Astrocyte of the cerebellum (primary cell): ENCODE data around the gene CDK2AP2.
"Not testable (repeated sequence)": the region's sequence is repeated elsewhere in the genome, so short reads cannot be mapped to it uniquely, and the experiment has no call there.

Experiments
- DNase-seq: peaks from one replicate; pipeline ENCODE4 v3.0.0-alpha.2; 2011; ENCODE audit warnings: low read depth
- H3K4me3 ChIP-seq: 2 replicates; pipeline ENCODE4 v1.5.1; 2011; ENCODE audit warnings: mild to moderate bottlenecking, low read depth, low read length, moderate library complexity
- in situ Hi-C: cut with HindIII; loops from 2 replicates; pipeline ENCODE4 v1.10.0; 2017; ENCODE audit warnings: low sequenced_read_pairs
- TF ChIP-seq, protein P1 (sequence below): IDR thresholded peaks from 2 replicates; pipeline ENCODE4 v1.5.1; 2012; ENCODE audit warnings: low read length, low read depth, moderate library complexity, mild to moderate bottlenecking; ENCODE audit errors: missing control alignments

CDK2AP2 gene

DNA sequence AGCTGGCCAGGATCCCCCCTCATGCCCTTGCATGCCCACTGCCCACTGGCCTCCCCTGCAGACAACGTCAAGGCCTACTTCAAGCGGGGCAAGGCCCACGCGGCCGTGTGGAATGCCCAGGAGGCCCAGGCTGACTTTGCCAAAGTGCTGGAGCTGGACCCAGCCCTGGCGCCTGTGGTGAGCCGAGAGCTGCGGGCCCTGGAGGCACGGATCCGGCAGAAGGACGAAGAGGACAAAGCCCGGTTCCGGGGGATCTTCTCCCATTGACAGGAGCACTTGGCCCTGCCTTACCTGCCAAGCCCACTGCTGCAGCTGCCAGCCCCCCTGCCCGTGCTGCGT lies 17.3 kb downstream of the CDK2AP2 start:
- H3K4me3 ChIP-seq: no peak overlapping the region
- no peak for DNase-seq
- in situ Hi-C loops: no loop called here
- TF ChIP-seq, protein P1, sequence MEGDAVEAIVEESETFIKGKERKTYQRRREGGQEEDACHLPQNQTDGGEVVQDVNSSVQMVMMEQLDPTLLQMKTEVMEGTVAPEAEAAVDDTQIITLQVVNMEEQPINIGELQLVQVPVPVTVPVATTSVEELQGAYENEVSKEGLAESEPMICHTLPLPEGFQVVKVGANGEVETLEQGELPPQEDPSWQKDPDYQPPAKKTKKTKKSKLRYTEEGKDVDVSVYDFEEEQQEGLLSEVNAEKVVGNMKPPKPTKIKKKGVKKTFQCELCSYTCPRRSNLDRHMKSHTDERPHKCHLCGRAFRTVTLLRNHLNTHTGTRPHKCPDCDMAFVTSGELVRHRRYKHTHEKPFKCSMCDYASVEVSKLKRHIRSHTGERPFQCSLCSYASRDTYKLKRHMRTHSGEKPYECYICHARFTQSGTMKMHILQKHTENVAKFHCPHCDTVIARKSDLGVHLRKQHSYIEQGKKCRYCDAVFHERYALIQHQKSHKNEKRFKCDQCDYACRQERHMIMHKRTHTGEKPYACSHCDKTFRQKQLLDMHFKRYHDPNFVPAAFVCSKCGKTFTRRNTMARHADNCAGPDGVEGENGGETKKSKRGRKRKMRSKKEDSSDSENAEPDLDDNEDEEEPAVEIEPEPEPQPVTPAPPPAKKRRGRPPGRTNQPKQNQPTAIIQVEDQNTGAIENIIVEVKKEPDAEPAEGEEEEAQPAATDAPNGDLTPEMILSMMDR: no peak

GRCh38 chr11:67489885-67490726 lies 17.9 kb downstream of the CDK2AP2 start:
- DNase-seq: no peak
- no peak overlapping the region for H3K4me3 ChIP-seq
- TF ChIP-seq, protein P1: no peak
- in situ Hi-C loops: no loop called here

GRCh38 chr11:67489203-67489884 lies 18.6 kb downstream of the CDK2AP2 start:
- in situ Hi-C loops: no loop called here
- TF ChIP-seq, protein P1: no peak
- no peak for DNase-seq
- H3K4me3 ChIP-seq: no peak overlapping the region

- TF ChIP-seq, protein P1: no peak
- no peak for DNase-seq
- in situ Hi-C loops: no loop called here
- no peak overlapping the region for H3K4me3 ChIP-seq
Measured at GRCh38 chr11:67486481-67487195, 21.3 kb downstream of the CDK2AP2 start.

- DNase-seq, in situ Hi-C loops, H3K4me3 ChIP-seq: not testable (repeated sequence)
Measured at GRCh38 chr11:67485873-67486361, 22.0 kb downstream of the CDK2AP2 start.

GRCh38 chr11:67484847-67485311 lies 23.1 kb downstream of the CDK2AP2 start:
- H3K4me3 ChIP-seq: no peak overlapping the region
- DNase-seq: no peak

More at GRCh38 chr11:67484847-67485311, 23.1 kb downstream of the CDK2AP2 start:
- TF ChIP-seq, protein P1: no peak
- in situ Hi-C loops: no loop called here
